Measurements from ENCODE around the gene TMEM72.

- TF ChIP-seq EP300 (conservative IDR thresholded peaks at IDR 0.05; ENCODE audit: poor library complexity, severe bottlenecking) (no peak), RAD21 (conservative IDR thresholded peaks at IDR 0.05) (no peak), POLR2AphosphoS5 (IDR thresholded peaks at IDR 0.05) (no peak), MXI1 (conservative IDR thresholded peaks at IDR 0.05; ENCODE audit: poor library complexity, severe bottlenecking) (no peak)
- TF ChIP-seq, protein P1, sequence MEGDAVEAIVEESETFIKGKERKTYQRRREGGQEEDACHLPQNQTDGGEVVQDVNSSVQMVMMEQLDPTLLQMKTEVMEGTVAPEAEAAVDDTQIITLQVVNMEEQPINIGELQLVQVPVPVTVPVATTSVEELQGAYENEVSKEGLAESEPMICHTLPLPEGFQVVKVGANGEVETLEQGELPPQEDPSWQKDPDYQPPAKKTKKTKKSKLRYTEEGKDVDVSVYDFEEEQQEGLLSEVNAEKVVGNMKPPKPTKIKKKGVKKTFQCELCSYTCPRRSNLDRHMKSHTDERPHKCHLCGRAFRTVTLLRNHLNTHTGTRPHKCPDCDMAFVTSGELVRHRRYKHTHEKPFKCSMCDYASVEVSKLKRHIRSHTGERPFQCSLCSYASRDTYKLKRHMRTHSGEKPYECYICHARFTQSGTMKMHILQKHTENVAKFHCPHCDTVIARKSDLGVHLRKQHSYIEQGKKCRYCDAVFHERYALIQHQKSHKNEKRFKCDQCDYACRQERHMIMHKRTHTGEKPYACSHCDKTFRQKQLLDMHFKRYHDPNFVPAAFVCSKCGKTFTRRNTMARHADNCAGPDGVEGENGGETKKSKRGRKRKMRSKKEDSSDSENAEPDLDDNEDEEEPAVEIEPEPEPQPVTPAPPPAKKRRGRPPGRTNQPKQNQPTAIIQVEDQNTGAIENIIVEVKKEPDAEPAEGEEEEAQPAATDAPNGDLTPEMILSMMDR (IDR thresholded peaks at IDR 0.05; ENCODE audit: poor library complexity, severe bottlenecking): no peak
Observed at GRCh38 chr10:44891721-44892120, 19.4 kb upstream of the TMEM72 start.

Measured in neural cell (in vitro differentiated cells).